Muscle of leg (tissue), 11 donors: ENCODE measurements around the gene SLC25A53. TPM values are rescaled to one million over a fixed set of nuclear protein-coding genes. Genes with fewer than 3 reads are reported as not detected.
"Not testable (repeated sequence)": the region's sequence is repeated elsewhere in the genome, so short reads cannot be mapped to it uniquely, and the experiment has no call there.

Source experiments
- DNase-seq: peaks from one replicate; pipeline ENCODE4 v3.0.0; 2013
- H3K27ac ChIP-seq: one replicate; pipeline ENCODE4 v1.5.1; 2013; ENCODE audit warnings: mild to moderate bottlenecking, low read length, control low read depth
- H3K27me3 ChIP-seq: one replicate; pipeline ENCODE4 v1.6.1; 2013; ENCODE audit warnings: low read length; ENCODE audit not compliant: control insufficient read depth, insufficient read depth
- H3K36me3 ChIP-seq: one replicate; pipeline ENCODE4 v1.6.1; 2013; ENCODE audit warnings: low read length; ENCODE audit not compliant: control insufficient read depth, insufficient read depth
- H3K4me1 ChIP-seq: one replicate; pipeline ENCODE4 v1.6.1; 2013; ENCODE audit warnings: low read length; ENCODE audit not compliant: control insufficient read depth, insufficient read depth
- H3K4me3 ChIP-seq: one replicate; pipeline ENCODE4 v1.5.1; 2013; ENCODE audit warnings: low read length, control low read depth
- H3K9me3 ChIP-seq: replicated peaks from 2 replicates; pipeline ENCODE4 v1.6.1; 2013; ENCODE audit warnings: low read depth, low read length; ENCODE audit not compliant: control insufficient read depth
- WGBS: methylation state at CpG from one replicate; pipeline ENCODE4 v1.1.5; 2013; ENCODE audit warnings: missing lambda C conversion rate; ENCODE audit not compliant: insufficient coverage; 5-methylcytosine and 5-hydroxymethylcytosine counted together
- polyA plus RNA-seq, 8 donors: library from polyadenylated mRNA; unstranded; fragments of 120-200 nt; gene quantifications; one replicate each; pipeline versions ENCODE4 v1.2.1 to v1.2.3, GENCODE V29; 2013; ENCODE audit warnings: inconsistent platforms in 1 of 8, low replicate concordance in 1 of 8; ENCODE audit not compliant: insufficient read length in 8 of 8, insufficient read depth in 1 of 8
- total RNA-seq: library from RNA; stranded (reverse); fragments of 120-200 nt; gene quantifications from one replicate; pipeline ENCODE4 v1.2.4, GENCODE V29; 2013

SLC25A53 gene
- total and polyA plus RNA-seq, 9 donors = 3.1 to 8.8 (median 6.8) TPM

DNA sequence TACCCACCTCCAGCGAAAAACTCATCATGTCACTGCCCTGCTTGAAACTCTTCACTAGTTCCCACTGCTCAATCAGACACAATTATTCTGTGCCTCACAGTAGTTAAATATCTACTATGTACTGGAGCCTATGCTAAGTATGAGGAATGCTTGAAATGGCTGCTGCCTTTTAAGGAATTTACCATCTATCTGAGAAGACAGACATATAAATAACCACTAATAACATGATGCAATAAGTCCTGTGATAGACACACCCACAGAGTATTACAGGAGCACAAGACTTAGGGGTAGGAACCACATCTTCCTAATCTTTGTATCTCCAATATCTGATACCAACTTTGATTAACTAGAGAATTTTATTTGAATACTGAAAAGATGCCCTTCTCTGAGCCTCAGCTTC lies 21.1 kb downstream of the SLC25A53 start:
- Histone ChIP-seq H3K27ac (no peak overlapping the region), H3K36me3 (no peaks in the 10 kb centered on the region), H3K27me3 (peaks cover 14% of the 10 kb centered on the region), H3K4me3 (peak overlapping the region; percentile 43), H3K4me1 (peaks cover 2% of the 10 kb centered on the region), H3K9me3 (no peaks in the 10 kb centered on the region)
- WGBS = no CpG with 5 or more reads among the region's 1 CpG
- DNase-seq = no peak

GRCh38 chrX:104134583-104135261 lies 22.1 kb downstream of the SLC25A53 start:
- 62% methylated on average over 5 of the region's 5 CpGs for WGBS
- H3K27me3 ChIP-seq = peaks cover 14% of the 10 kb centered on the region
- DNase-seq = no peak
- no peak overlapping the region for H3K4me3 ChIP-seq
- H3K9me3 ChIP-seq = no peaks in the 10 kb centered on the region
- H3K27ac ChIP-seq = no peak overlapping the region
- peaks cover 2% of the 10 kb centered on the region for H3K4me1 ChIP-seq
- H3K36me3 ChIP-seq = peaks cover 5% of the 10 kb centered on the region

DNA sequence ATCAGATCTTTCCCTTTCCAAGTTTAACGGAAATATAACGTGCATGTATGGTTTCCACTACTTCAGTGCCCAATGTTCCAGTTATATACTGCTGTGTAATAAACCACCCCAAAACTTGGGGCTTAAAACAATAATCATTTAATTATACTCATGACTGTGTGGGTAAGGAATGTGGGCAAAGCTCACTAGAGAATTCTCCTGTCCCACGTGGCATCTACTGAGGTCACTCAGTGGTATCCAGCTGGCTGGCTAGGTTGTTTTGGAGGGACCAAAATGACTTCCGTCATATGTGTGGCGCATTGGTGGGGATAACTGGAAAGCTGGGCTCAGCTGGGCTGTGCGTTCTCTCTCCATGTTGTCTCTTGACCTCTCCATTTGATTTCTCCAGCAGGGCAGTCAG lies 26.0 kb downstream of the SLC25A53 start:
- WGBS = no CpG with 5 or more reads among the region's 6 CpGs
- Histone ChIP-seq H3K9me3 (no peaks in the 10 kb centered on the region), H3K27ac (no peak overlapping the region)

DNA sequence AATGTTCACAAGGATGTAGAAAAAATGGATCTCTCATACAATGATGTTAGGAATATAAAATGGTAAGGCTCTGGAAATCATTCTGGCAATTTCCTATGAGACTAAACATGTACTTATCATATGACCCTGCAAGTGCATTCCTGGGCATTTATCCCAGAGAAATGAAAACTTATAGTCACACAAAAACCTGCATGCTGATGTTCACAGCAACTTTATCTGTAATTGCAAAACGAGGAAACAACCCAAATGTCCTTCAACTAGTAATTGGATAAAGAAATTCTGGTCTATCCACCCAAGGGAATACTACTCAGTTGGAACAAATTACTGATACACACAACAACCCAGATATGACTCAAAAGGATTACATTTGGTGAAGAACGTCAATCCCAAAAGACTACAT lies 30.0 kb downstream of the SLC25A53 start:
- H3K27me3 ChIP-seq = peaks cover 6% of the 10 kb centered on the region
- no peaks in the 10 kb centered on the region for H3K9me3 ChIP-seq
- H3K27ac ChIP-seq = no peak overlapping the region
- H3K4me1 ChIP-seq = no peaks in the 10 kb centered on the region
- H3K4me3 ChIP-seq = no peak overlapping the region
- no peak for DNase-seq
- peaks cover 10% of the 10 kb centered on the region for H3K36me3 ChIP-seq
- WGBS = no CpG with 5 or more reads among the region's 2 CpGs

More for the DNA sequence above, 26.0 kb downstream of the SLC25A53 start:
- no peak for DNase-seq
- Histone ChIP-seq H3K36me3 (peaks cover 5% of the 10 kb centered on the region), H3K4me1 (no peaks in the 10 kb centered on the region), H3K4me3 (no peak overlapping the region), H3K27me3 (peaks cover 13% of the 10 kb centered on the region)

GRCh38 chrX:104122829-104123228 lies 34.0 kb downstream of the SLC25A53 start:
- Histone ChIP-seq H3K27ac (no peak overlapping the region), H3K4me3 (no peak overlapping the region), H3K9me3 (no peaks in the 10 kb centered on the region), H3K36me3 (peaks cover 5% of the 10 kb centered on the region), H3K4me1 (no peaks in the 10 kb centered on the region), H3K27me3 (peaks cover 9% of the 10 kb centered on the region)
- 42% methylated on average over 4 of the region's 5 CpGs for WGBS
- no peak for DNase-seq

DNA sequence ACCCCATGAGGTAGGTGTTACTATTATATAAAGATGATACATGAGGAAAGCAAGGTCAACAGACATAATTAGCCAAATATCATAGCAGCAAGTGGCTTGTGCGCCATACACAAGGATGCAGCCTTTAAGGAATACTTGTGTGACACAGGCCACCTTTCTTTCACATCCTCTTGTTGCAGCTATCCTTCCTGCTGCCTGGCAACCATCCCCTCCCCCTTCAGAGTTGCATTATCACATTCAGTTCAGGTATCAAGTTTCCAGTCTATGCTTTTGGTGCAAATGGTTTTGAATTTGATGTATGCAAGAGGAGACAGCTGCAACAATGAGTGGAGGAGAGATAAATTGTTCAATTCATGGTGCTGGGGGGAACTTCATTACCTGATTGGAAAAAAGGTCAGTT lies 38.0 kb downstream of the SLC25A53 start:
- 40% methylated on average over 1 of the region's 1 CpG for WGBS
- Histone ChIP-seq H3K27ac (no peak overlapping the region), H3K4me3 (no peak overlapping the region), H3K4me1 (peaks cover 2% of the 10 kb centered on the region), H3K36me3 (no peaks in the 10 kb centered on the region), H3K9me3 (no peaks in the 10 kb centered on the region), H3K27me3 (peaks cover 31% of the 10 kb centered on the region)
- no peak for DNase-seq

DNA sequence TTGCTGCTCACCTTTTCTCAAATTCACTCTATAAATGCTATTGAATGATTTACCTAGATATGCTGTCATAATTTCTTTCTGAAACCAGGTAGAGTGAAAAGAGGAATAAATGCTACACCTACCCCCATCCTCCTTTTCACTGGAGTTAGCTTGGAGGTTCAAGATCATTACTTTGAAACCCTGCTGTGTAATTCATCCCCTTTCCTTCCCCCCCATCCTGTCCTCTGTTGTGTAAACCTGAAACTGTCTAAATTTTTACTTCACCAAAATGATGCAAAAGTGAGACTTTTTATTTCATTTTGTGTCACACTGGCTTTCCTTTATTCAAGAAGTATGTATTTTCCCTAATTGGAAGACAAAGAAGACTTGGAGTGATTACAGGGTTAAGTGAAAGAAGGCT lies 39.0 kb downstream of the SLC25A53 start:
- Histone ChIP-seq H3K27me3 (peaks cover 40% of the 10 kb centered on the region), H3K9me3 (no peaks in the 10 kb centered on the region), H3K4me1 (peaks cover 5% of the 10 kb centered on the region), H3K27ac (no peak overlapping the region), H3K36me3 (no peaks in the 10 kb centered on the region), H3K4me3 (no peak overlapping the region)
- no peak for DNase-seq

DNA sequence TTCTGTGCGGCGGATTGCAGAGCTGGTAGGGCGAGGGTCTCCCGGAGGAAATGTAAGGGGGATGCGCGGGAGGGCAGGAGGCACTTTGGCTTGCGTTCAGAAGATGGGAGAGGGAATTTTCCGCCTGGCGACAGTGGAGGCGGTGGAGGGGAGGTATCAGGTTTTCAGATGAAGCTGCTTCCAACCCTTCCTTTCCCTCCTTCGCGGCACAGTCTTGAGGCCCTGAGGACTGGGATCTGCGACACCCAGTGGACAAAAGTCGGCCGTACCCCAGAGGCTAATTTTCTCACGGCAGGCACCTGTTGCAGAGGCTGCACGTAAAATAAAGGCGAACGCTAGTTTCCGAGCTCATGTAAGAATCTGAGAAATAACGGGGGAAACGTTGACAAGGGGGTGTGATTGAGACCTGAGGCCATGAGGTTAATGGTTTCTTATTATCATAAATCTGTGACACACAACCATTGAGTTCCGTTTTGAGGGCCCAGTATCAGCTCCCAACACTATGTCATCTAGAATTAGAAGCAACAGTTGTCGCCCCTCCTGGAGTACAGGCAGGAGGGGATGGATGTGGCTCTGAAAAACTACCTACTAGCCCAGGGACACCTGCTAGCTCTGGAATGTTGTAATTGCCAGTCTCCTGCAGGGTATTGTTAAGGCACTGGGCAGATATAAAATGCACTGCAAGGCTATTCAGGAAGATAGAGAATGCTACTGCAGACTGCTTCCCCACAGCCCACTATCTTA lies 43.4 kb downstream of the SLC25A53 start:
- H3K4me3 ChIP-seq = peak overlapping the region; percentile 59
- H3K27ac ChIP-seq = no peak overlapping the region
- H3K9me3 ChIP-seq = no peaks in the 10 kb centered on the region
- DNase-seq = peak; percentile 54
- H3K36me3 ChIP-seq = no peaks in the 10 kb centered on the region
- peaks cover 61% of the 10 kb centered on the region for H3K27me3 ChIP-seq
- peaks cover 9% of the 10 kb centered on the region for H3K4me1 ChIP-seq
- WGBS = 51% methylated on average over 9 of the region's 24 CpGs

GRCh38 chrX:104112326-104112951 lies 44.4 kb downstream of the SLC25A53 start, which contains the start of gene ZCCHC18:
ZCCHC18 (plus strand) TSS chrX:104112523; CDS start chrX:104114112, 1,589 bp downstream.
- WGBS = 27% methylated on average over 67 of the region's 67 CpGs
- peak; percentile 82 for DNase-seq
- H3K36me3 ChIP-seq = no peaks in the 10 kb centered on the region

DNA sequence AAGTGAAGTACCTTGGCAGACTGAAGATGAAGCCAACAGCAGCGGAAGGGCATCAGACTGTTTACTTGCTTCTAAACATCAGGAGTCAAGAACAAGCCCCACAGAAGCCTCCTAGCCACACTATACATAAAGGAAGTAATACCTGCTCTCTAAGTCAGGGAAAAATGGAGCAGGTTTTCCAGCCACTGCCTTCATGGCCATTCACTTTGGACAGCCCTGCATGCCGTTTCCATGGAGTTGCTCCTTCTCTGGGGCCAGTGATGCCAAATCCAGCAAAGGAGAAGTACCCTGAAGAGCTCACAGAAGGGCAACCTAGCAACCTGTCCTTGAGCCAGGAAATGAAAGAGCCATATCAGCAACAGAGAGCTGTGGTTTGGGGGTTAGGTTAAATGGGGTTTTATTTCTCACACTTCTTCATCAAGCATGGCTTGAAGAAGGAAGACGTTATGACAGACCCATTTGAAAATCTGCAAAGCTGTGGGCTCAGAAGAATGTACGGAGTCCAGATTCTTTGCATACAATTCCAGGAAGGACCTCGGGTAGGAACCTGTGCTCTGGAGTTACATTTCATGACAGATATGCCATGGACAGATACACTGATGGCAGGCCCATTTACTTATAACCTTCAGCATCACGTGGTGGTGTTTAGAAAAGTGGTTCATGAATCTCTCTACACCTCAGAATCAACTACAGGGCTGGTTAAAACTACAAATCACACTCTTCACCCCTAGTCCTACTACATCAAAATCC lies 46.1 kb downstream of the SLC25A53 start:
- H3K27me3 ChIP-seq = peaks cover 58% of the 10 kb centered on the region
- WGBS = 40% methylated on average over 1 of the region's 6 CpGs
- H3K27ac ChIP-seq = not testable (repeated sequence)

More at GRCh38 chrX:104112326-104112951, 44.4 kb downstream of the SLC25A53 start, which contains the start of gene ZCCHC18:
- H3K27ac ChIP-seq = peak within 1 kb of the TSS; percentile 81
- peaks cover 9% of the 10 kb centered on the region for H3K4me1 ChIP-seq
- H3K9me3 ChIP-seq = no peaks in the 10 kb centered on the region
- H3K27me3 ChIP-seq = peaks cover 62% of the 10 kb centered on the region
- H3K4me3 ChIP-seq = peak within 1 kb of the TSS; percentile 59

More for the DNA sequence above, 46.1 kb downstream of the SLC25A53 start:
- not testable (repeated sequence) for DNase-seq, H3K9me3 ChIP-seq, H3K4me3 ChIP-seq, H3K36me3 ChIP-seq, H3K4me1 ChIP-seq
